ENCODE data around the gene PPP4C.

- TF ChIP-seq ZNF274 (IDR thresholded peaks at IDR 0.05; ENCODE audit: low read depth, low read length) (no peak), EZH2 (IDR thresholded peaks at IDR 0.05) (no peak), SP1 (IDR thresholded peaks at IDR 0.05; ENCODE audit: low read depth) (no peak)
These were observed 20.5 kb downstream of the PPP4C start, which contains the start of gene YPEL3 for GRCh38 chr16:30096105-30096861.
